HEK293 (cell line): ENCODE measurements around the gene EMP3.

Experiments used
- BCL11A ChIP-seq: fragments of 450-650 bp; formaldehyde crosslinking; IDR thresholded peaks from 2 replicates; pipeline ENCODE4 v1.5.1; 2016; ENCODE audit warnings: low read depth, missing biosample characterization, missing genetic modification characterization
- HIC1 ChIP-seq: fragments of 450-650 bp; formaldehyde crosslinking; IDR thresholded peaks from 2 replicates; pipeline ENCODE4 v1.5.1; 2016; ENCODE audit warnings: missing biosample characterization, missing genetic modification characterization
- INSM2 ChIP-seq: fragments of 450-650 bp; formaldehyde crosslinking; IDR thresholded peaks from 2 replicates; pipeline ENCODE4 v1.5.1; 2016; ENCODE audit warnings: missing biosample characterization, missing genetic modification characterization
- PRDM2 ChIP-seq: fragments of 450-650 bp; formaldehyde crosslinking; IDR thresholded peaks from 2 replicates; pipeline ENCODE4 v1.5.1; 2016; ENCODE audit warnings: missing biosample characterization, missing genetic modification characterization, borderline replicate concordance
- SCRT1 ChIP-seq: fragments of 450-650 bp; formaldehyde crosslinking; IDR thresholded peaks from 2 replicates; pipeline ENCODE4 v1.5.1; 2016; ENCODE audit warnings: missing biosample characterization, missing genetic modification characterization, borderline replicate concordance
- SP7 ChIP-seq: fragments of 450-650 bp; formaldehyde crosslinking; IDR thresholded peaks from 2 replicates; pipeline ENCODE4 v1.5.1; 2016; ENCODE audit warnings: missing biosample characterization, missing genetic modification characterization
- TSHZ1 ChIP-seq: fragments of 450-650 bp; formaldehyde crosslinking; IDR thresholded peaks from 2 replicates; pipeline ENCODE4 v1.5.1; 2016; ENCODE audit warnings: missing biosample characterization, missing genetic modification characterization, borderline replicate concordance
- ZBTB10 ChIP-seq: fragments of 450-650 bp; formaldehyde crosslinking; IDR thresholded peaks from 2 replicates; pipeline ENCODE4 v1.5.1; 2016; ENCODE audit warnings: missing biosample characterization, missing genetic modification characterization
- ZFP37 ChIP-seq: fragments of 450-650 bp; formaldehyde crosslinking; IDR thresholded peaks from 2 replicates; pipeline ENCODE4 v1.5.1; 2016; ENCODE audit warnings: missing biosample characterization, missing genetic modification characterization
- ZFP69B ChIP-seq: fragments of 450-650 bp; formaldehyde crosslinking; IDR thresholded peaks from 2 replicates; pipeline ENCODE4 v1.5.1; 2016; ENCODE audit warnings: missing biosample characterization, missing genetic modification characterization
- ZNF10 ChIP-seq: fragments of 450-650 bp; formaldehyde crosslinking; IDR thresholded peaks from 2 replicates; pipeline ENCODE4 v1.5.1; 2017; ENCODE audit warnings: missing biosample characterization, missing genetic modification characterization
- ZNF112 ChIP-seq: fragments of 450-650 bp; formaldehyde crosslinking; IDR thresholded peaks from 2 replicates; pipeline ENCODE4 v1.5.0; 2017; ENCODE audit warnings: missing biosample characterization, missing genetic modification characterization
- ZNF214 ChIP-seq: fragments of 450-650 bp; formaldehyde crosslinking; IDR thresholded peaks from 2 replicates; pipeline ENCODE4 v1.5.1; 2017; ENCODE audit warnings: missing biosample characterization, mild to moderate bottlenecking, missing genetic modification characterization, borderline replicate concordance
- ZNF37A ChIP-seq: fragments of 450-650 bp; IDR thresholded peaks from 2 replicates; pipeline ENCODE4 v1.5.1; 2018; ENCODE audit warnings: missing biosample characterization, missing genetic modification characterization
- ZNF449 ChIP-seq: fragments of 450-650 bp; formaldehyde crosslinking; IDR thresholded peaks from 2 replicates; pipeline ENCODE4 v1.5.1; 2017; ENCODE audit warnings: missing biosample characterization, mild to moderate bottlenecking, missing genetic modification characterization, moderate library complexity
- ZNF473 ChIP-seq: fragments of 450-650 bp; formaldehyde crosslinking; IDR thresholded peaks from 2 replicates; pipeline ENCODE4 v1.5.1; 2017; ENCODE audit warnings: missing biosample characterization, missing genetic modification characterization
- ZNF501 ChIP-seq: fragments of 450-650 bp; formaldehyde crosslinking; IDR thresholded peaks from 2 replicates; pipeline ENCODE4 v1.5.1; 2016; ENCODE audit warnings: missing biosample characterization, missing genetic modification characterization
- ZNF561 ChIP-seq: fragments of 450-650 bp; IDR thresholded peaks from 2 replicates; pipeline ENCODE4 v1.5.1; 2018; ENCODE audit warnings: missing biosample characterization, missing genetic modification characterization, borderline replicate concordance
- ZNF580 ChIP-seq: fragments of 450-650 bp; formaldehyde crosslinking; IDR thresholded peaks from 2 replicates; pipeline ENCODE4 v1.5.1; 2016; ENCODE audit warnings: missing biosample characterization, missing genetic modification characterization
- ZNF629 ChIP-seq: fragments of 450-650 bp; formaldehyde crosslinking; IDR thresholded peaks from 2 replicates; pipeline ENCODE4 v1.5.1; 2017; ENCODE audit warnings: missing biosample characterization, missing genetic modification characterization
- ZNF654 ChIP-seq: fragments of 450-650 bp; formaldehyde crosslinking; IDR thresholded peaks from 2 replicates; pipeline ENCODE4 v1.5.1; 2016; ENCODE audit warnings: low read depth, missing biosample characterization, missing genetic modification characterization
- ZNF837 ChIP-seq: fragments of 450-650 bp; formaldehyde crosslinking; IDR thresholded peaks from 2 replicates; pipeline ENCODE4 v1.5.1; 2016; ENCODE audit warnings: missing biosample characterization, missing genetic modification characterization

EMP3 gene

GRCh38 chr19:48363500-48363809 lies 38.1 kb downstream of the EMP3 start (continued):
- TF ChIP-seq SP7 (tag by site-specific recombination), result no peak; the same call in none of the 2 replicates
- no peak for TF ChIP-seq ZNF629 (tag by site-specific recombination)
- TF ChIP-seq ZNF37A (tag by site-specific recombination), result no peak
- no peak; the same call in 1 of the 2 replicates for TF ChIP-seq ZNF561 (tag by site-specific recombination)
- peak; percentile 97 for TF ChIP-seq BCL11A
- TF ChIP-seq ZNF112 (tag by site-specific recombination), result no peak
- TF ChIP-seq ZNF473 (tag by site-specific recombination), result no peak
- TF ChIP-seq TSHZ1 (tag by site-specific recombination), result no peak
- no peak for TF ChIP-seq HIC1 (tag by site-specific recombination)
- TF ChIP-seq ZNF10, result no peak
- TF ChIP-seq ZNF654 (tag by site-specific recombination), result no peak
- peak; percentile 66; the same call in 1 of the 2 replicates for TF ChIP-seq ZFP69B
- no peak for TF ChIP-seq INSM2 (tag by site-specific recombination)
- peak; percentile 44; the same call in 1 of the 2 replicates for TF ChIP-seq ZNF449 (tag by site-specific recombination)
- TF ChIP-seq ZNF214 (tag by site-specific recombination), result no peak
- peak; percentile 67; the same call in 1 of the 2 replicates for TF ChIP-seq ZNF501 (tag by site-specific recombination)
- TF ChIP-seq ZFP37 (tag by site-specific recombination), result peak; percentile 44; the same call in 1 of the 2 replicates
- peak; percentile 78 for TF ChIP-seq SCRT1 (tag by site-specific recombination)
- TF ChIP-seq PRDM2 (tag by site-specific recombination), result no peak
- no peak for TF ChIP-seq ZNF837 (tag by site-specific recombination)
- peak; percentile 98 for TF ChIP-seq ZBTB10 (tag by site-specific recombination)
- TF ChIP-seq ZNF580, result peak; percentile 25; the same call in 1 of the 2 replicates
